ENCODE data around the gene PCDH18.

DNA sequence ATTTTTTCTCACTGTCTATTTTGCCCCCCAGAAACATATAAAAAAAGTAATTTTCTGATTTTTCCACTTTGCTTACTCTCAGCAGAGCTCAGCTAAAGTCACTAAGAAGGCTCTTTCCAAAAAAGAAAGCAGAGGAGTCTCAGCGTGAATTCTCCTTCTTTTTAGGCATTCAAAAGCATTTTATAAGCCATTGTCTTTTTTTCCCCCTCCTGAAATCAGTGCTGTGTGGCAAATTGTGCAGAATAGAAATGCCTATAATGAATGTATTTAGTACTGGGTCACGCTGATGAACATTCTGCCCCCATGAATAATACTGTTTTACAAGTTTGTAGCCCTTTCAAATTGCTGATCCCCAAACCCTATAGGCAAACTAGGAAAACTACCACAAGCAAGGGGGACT is 1.6 kb upstream of the PCDH18 start:
- TF ChIP-seq, protein P1, sequence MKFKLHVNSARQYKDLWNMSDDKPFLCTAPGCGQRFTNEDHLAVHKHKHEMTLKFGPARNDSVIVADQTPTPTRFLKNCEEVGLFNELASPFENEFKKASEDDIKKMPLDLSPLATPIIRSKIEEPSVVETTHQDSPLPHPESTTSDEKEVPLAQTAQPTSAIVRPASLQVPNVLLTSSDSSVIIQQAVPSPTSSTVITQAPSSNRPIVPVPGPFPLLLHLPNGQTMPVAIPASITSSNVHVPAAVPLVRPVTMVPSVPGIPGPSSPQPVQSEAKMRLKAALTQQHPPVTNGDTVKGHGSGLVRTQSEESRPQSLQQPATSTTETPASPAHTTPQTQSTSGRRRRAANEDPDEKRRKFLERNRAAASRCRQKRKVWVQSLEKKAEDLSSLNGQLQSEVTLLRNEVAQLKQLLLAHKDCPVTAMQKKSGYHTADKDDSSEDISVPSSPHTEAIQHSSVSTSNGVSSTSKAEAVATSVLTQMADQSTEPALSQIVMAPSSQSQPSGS (IDR thresholded peaks at IDR 0.05; ENCODE audit: low read length): no peak
- TF ChIP-seq HDAC2 (IDR thresholded peaks at IDR 0.05) (no peak), POLR2AphosphoS5 (IDR thresholded peaks at IDR 0.05; ENCODE audit: low read length) (no peak)
- TF ChIP-seq, protein P2, sequence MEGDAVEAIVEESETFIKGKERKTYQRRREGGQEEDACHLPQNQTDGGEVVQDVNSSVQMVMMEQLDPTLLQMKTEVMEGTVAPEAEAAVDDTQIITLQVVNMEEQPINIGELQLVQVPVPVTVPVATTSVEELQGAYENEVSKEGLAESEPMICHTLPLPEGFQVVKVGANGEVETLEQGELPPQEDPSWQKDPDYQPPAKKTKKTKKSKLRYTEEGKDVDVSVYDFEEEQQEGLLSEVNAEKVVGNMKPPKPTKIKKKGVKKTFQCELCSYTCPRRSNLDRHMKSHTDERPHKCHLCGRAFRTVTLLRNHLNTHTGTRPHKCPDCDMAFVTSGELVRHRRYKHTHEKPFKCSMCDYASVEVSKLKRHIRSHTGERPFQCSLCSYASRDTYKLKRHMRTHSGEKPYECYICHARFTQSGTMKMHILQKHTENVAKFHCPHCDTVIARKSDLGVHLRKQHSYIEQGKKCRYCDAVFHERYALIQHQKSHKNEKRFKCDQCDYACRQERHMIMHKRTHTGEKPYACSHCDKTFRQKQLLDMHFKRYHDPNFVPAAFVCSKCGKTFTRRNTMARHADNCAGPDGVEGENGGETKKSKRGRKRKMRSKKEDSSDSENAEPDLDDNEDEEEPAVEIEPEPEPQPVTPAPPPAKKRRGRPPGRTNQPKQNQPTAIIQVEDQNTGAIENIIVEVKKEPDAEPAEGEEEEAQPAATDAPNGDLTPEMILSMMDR (IDR thresholded peaks at IDR 0.05 in 2 of 3, conservative IDR thresholded peaks at IDR 0.05 in 1 of 3; ENCODE audit: control insufficient read depth in 2 of 3, extremely low read depth in 1 of 3, insufficient read depth in 1 of 3, low read depth in 3 of 3, low read length in 3 of 3): no peak
- TF ChIP-seq, protein P3, sequence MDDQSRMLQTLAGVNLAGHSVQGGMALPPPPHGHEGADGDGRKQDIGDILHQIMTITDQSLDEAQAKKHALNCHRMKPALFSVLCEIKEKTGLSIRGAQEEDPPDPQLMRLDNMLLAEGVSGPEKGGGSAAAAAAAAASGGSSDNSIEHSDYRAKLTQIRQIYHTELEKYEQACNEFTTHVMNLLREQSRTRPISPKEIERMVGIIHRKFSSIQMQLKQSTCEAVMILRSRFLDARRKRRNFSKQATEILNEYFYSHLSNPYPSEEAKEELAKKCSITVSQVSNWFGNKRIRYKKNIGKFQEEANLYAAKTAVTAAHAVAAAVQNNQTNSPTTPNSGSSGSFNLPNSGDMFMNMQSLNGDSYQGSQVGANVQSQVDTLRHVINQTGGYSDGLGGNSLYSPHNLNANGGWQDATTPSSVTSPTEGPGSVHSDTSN (IDR thresholded peaks at IDR 0.05; ENCODE audit: insufficient replicate concordance, low read depth, low read length): no peak
